Progenitor cell of endocrine pancreas (in vitro differentiated cells): ENCODE data around the gene EHBP1L1. TPM values are rescaled to one million over a fixed set of nuclear protein-coding genes. Genes with fewer than 3 reads are reported as not detected.

Source experiments
- DNase-seq: peaks from one replicate; pipeline ENCODE4 v3.0.0; 2021; ENCODE audit warnings: low spot score; ENCODE audit not compliant: unreplicated experiment
- H3K27ac Mint-ChIP-seq: 2 replicates; pipeline ENCODE4 v1.8.0; 2021; ENCODE audit warnings: mild to moderate bottlenecking, moderate library complexity, mixed read lengths
- H3K27me3 Mint-ChIP-seq: 2 replicates; pipeline ENCODE4 v1.8.0; 2021; ENCODE audit warnings: mixed read lengths
- H3K36me3 Mint-ChIP-seq: 2 replicates; pipeline ENCODE4 v1.8.0; 2022; ENCODE audit warnings: mixed read lengths; ENCODE audit not compliant: insufficient read depth
- H3K4me1 Mint-ChIP-seq: 2 replicates; pipeline ENCODE4 v1.8.0; 2021; ENCODE audit warnings: low read depth, mixed read lengths
- H3K4me3 Mint-ChIP-seq: 2 replicates; pipeline ENCODE4 v1.8.0; 2021; ENCODE audit warnings: low read depth, mild to moderate bottlenecking, moderate library complexity, mixed read lengths
- H3K9me3 Mint-ChIP-seq: 2 replicates; pipeline ENCODE4 v1.8.0; 2021; ENCODE audit warnings: low read depth, mixed read lengths
- total RNA-seq: library from RNA; stranded (reverse); gene quantifications from 2 replicates; pipeline ENCODE4 v1.2.1, GENCODE V29; 2021
- TF ChIP-seq, protein P1 (sequence below): fragments of 200-600 bp; sonication (generic); IDR thresholded peaks from one replicate; pipeline ENCODE4 v1.5.0; 2021; ENCODE audit warnings: antibody characterized with exemption, mild to moderate bottlenecking; ENCODE audit not compliant: unreplicated experiment

EHBP1L1 gene
- total RNA-seq, 1 donor from 2014 or later, result 13.0 TPM

DNA sequence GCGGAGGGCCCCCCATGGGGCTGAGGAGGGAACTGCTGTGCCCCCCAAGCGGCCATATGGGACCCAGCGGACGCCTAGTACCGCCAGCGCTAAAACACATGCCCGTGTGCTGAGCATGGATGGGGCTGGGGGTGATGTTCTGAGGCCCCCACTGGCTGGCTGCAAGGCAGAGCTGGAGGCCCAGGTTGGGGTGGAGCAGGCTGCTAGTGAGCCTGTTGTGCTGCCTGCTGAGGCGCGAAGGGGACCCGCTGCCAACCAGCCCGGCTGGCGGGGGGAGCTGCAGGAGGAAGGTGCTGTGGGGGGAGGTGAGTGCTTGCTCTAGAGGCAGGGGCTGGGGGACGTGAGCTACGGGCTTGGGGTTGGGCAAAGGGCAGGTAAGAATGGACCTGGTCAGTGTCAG lies 42.9 kb downstream of the EHBP1L1 start:
- Mint-ChIP-seq H3K27me3 (no peaks in the 10 kb centered on the region), H3K36me3 (peaks cover 6% of the 10 kb centered on the region), H3K9me3 (no peaks in the 10 kb centered on the region), H3K4me1 (peaks cover 8% of the 10 kb centered on the region), H3K4me3 (no peak overlapping the region), H3K27ac (no peak overlapping the region)
- no peak for DNase-seq
- TF ChIP-seq, protein P1, sequence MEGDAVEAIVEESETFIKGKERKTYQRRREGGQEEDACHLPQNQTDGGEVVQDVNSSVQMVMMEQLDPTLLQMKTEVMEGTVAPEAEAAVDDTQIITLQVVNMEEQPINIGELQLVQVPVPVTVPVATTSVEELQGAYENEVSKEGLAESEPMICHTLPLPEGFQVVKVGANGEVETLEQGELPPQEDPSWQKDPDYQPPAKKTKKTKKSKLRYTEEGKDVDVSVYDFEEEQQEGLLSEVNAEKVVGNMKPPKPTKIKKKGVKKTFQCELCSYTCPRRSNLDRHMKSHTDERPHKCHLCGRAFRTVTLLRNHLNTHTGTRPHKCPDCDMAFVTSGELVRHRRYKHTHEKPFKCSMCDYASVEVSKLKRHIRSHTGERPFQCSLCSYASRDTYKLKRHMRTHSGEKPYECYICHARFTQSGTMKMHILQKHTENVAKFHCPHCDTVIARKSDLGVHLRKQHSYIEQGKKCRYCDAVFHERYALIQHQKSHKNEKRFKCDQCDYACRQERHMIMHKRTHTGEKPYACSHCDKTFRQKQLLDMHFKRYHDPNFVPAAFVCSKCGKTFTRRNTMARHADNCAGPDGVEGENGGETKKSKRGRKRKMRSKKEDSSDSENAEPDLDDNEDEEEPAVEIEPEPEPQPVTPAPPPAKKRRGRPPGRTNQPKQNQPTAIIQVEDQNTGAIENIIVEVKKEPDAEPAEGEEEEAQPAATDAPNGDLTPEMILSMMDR, result no peak

DNA sequence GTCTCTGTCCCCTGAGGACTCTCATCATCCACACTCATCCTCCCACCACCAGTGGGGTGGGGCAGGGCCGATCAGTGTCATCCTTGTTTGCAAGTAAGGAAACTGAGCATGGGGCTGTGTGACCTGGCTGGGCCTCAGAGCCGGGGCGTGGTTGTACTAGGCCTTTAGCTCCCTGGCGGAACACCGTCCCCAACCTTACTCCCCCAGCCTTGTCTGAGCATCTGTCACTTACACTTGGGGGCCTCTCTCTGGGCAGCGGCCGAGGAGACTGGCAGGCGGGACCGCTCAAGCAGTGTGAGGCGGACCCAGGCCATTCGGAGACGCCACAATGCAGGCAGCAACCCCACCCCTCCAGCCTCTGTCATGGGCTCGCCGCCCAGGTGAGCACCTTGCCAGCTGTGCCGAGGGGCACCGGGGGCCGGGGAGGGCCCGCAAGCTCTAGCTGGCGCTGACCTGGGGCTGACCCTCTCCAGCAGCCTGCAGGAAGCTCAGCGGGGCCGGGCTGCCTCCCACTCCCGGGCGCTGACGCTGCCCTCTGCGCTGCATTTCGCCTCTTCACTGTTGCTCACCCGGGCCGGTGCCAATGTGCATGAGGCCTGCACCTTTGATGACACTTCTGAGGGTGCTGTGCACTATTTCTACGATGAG lies 43.6 kb downstream of the EHBP1L1 start:
- Mint-ChIP-seq H3K36me3 (peaks cover 6% of the 10 kb centered on the region), H3K9me3 (no peaks in the 10 kb centered on the region), H3K4me1 (peaks cover 8% of the 10 kb centered on the region), H3K27ac (no peak overlapping the region), H3K27me3 (no peaks in the 10 kb centered on the region), H3K4me3 (no peak overlapping the region)
- no peak for DNase-seq
- TF ChIP-seq, protein P1, result no peak

DNA sequence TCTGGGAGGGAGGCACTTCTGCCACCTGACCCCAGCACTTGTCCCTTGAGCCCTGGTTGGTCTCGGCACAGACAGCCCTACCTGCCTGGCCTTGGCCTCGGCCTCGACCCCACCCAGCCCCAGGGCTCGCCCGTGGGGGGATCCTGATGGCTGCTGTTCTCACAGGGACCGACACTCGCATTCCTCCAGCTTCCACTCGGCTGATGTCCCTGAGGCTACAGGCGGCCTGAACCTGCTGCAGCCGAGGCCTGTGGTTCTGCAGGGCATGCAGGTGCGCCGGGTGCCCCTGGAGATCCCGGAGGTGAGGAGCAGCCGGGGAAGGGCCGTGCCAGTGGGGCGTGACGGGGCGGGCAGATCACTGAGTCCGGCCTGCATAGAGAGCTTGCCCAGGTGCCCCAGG lies 44.8 kb downstream of the EHBP1L1 start:
- Mint-ChIP-seq H3K27me3 (no peaks in the 10 kb centered on the region), H3K4me1 (peaks cover 8% of the 10 kb centered on the region), H3K9me3 (no peaks in the 10 kb centered on the region), H3K27ac (no peak overlapping the region), H3K36me3 (peaks cover 6% of the 10 kb centered on the region), H3K4me3 (no peak overlapping the region)
- TF ChIP-seq, protein P1, result no peak
- DNase-seq, result no peak

DNA sequence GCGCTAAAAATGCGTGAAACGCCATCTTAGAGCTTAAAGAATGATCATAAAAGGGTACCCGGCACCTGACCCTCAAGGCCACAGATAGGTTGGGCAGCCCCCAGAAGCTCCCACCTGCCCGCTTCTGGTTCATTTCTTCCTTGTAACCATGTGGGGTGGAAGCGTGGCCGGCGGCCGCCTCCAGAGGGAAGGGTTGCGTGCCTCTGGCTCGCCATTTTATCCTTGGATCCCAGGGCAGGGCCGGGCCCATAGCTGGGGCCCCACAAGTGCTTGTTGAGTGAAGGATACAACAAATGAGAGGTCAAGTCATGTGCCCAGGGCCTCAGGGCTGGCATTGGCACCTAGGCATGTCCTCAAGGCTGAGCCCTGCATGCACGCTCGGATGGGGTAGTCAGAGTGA lies 45.6 kb downstream of the EHBP1L1 start:
- DNase-seq, result no peak
- no peak overlapping the region for H3K4me3 Mint-ChIP-seq
- peaks cover 8% of the 10 kb centered on the region for H3K36me3 Mint-ChIP-seq
- no peaks in the 10 kb centered on the region for H3K9me3 Mint-ChIP-seq
- peaks cover 5% of the 10 kb centered on the region for H3K4me1 Mint-ChIP-seq
- no peaks in the 10 kb centered on the region for H3K27me3 Mint-ChIP-seq
- TF ChIP-seq, protein P1, result no peak
- no peak overlapping the region for H3K27ac Mint-ChIP-seq

DNA sequence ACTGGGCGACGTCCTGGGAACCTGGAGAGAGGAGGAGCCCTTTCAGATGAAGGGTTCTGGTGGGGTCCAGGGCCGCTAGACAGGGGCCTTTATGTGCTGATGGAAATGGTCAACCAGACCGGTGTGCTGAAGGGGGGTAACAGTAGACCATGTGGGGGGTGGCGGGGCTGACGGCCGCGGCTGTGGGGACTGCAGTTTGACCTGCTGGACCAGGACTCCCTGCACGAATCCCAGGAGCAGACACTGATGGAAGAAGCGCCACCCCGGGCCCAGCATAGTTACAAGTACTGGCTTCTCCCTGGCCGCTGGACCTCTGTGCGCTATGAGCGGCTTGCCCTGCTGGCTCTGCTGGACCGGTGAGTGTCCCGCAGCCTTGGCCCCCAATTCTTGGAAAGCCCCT lies 46.2 kb downstream of the EHBP1L1 start:
- Mint-ChIP-seq H3K4me1 (no peaks in the 10 kb centered on the region), H3K9me3 (no peaks in the 10 kb centered on the region), H3K27ac (no peak overlapping the region), H3K4me3 (no peak overlapping the region), H3K27me3 (no peaks in the 10 kb centered on the region), H3K36me3 (peaks cover 5% of the 10 kb centered on the region)
- TF ChIP-seq, protein P1, result no peak
- no peak for DNase-seq
